Transverse colon (tissue), 4 donors: ENCODE results near the gene SUGCT. TPM values are rescaled to one million over a fixed set of nuclear protein-coding genes. Genes with fewer than 3 reads are reported as not detected.

ENCODE experiments used
- DNase-seq: peaks from one replicate; pipeline ENCODE4 v3.0.0-alpha.2; 2019
- H3K27ac ChIP-seq, 4 donors: fragments of 200-600 bp; sonication (generic); 2 replicates each; pipeline ENCODE4 v1.5.1; 2016 to 2018; ENCODE audit warnings: inconsistent platforms in 4 of 4
- H3K27me3 ChIP-seq: fragments of 200-600 bp; sonication (generic); 2 replicates; pipeline ENCODE4 v1.5.1; 2017; ENCODE audit warnings: inconsistent platforms
- H3K36me3 ChIP-seq, 4 donors: fragments of 200-600 bp; sonication (generic); 2 replicates each; pipeline ENCODE4 v1.5.1; 2017 to 2019; ENCODE audit warnings: inconsistent platforms in 4 of 4
- H3K4me1 ChIP-seq, 4 donors: fragments of 200-600 bp; sonication (generic); 2 replicates each; pipeline ENCODE4 v1.5.1; 2017 to 2020; ENCODE audit warnings: inconsistent platforms in 4 of 4
- H3K4me3 ChIP-seq, 4 donors: fragments of 200-600 bp; sonication (generic); 1 replicate in 1 of 4; 2 replicates in 3 of 4; pipeline versions ENCODE4 v1.5.1 to v1.6.1; 2017 to 2019; ENCODE audit warnings: inconsistent platforms in 4 of 4
- H3K9me3 ChIP-seq, 2 donors: fragments of 200-600 bp; sonication (generic); 2 replicates each; pipeline ENCODE4 v1.5.1; 2017 to 2019; ENCODE audit warnings: inconsistent platforms in 2 of 2
- EP300 ChIP-seq: sonication (generic); formaldehyde crosslinking; IDR thresholded peaks from one replicate; pipeline ENCODE4 v1.6.1; 2017; ENCODE audit warnings: antibody characterized with exemption, low read depth
- POLR2A ChIP-seq: fragments of 450-650 bp; IDR thresholded peaks from one replicate; pipeline ENCODE4 v1.6.1; 2016; ENCODE audit warnings: antibody characterized with exemption, mild to moderate bottlenecking, moderate library complexity
- POLR2AphosphoS5 ChIP-seq, 3 donors: sonication (generic); formaldehyde crosslinking; IDR thresholded peaks; one replicate each; pipeline ENCODE4 v1.6.1; 2016; ENCODE audit warnings: antibody characterized with exemption in 3 of 3
- WGBS, 2 donors: methylation state at CpG; one replicate each; pipeline ENCODE4 v1.1.5; 2018; ENCODE audit warnings: low coverage in 1 of 2; 5-methylcytosine and 5-hydroxymethylcytosine counted together
- in situ Hi-C, 4 donors: fragments of 200-750 bp; cut with MboI; loops; one replicate each; pipeline versions ENCODE4 v1.15.0 to v1.15.1; 2017; ENCODE audit warnings: low sequenced_read_pairs in 3 of 4, low pct_ligation_motif_present in 1 of 4, low pct_unique_long_range_greater_than_20kb in 1 of 4
- intact Hi-C: fragments of 100-400 bp; cut with DNase I; formaldehyde crosslinking; loops from one replicate; pipeline ENCODE4 v1.15.1; 2023; ENCODE audit warnings: low total_unique reads
- total RNA-seq, 4 donors: library from RNA; depleted of rRNA; stranded (reverse); fragments of >200 nt; gene quantifications; one replicate each; pipeline ENCODE4 v1.1.0, GENCODE V29; 2016
- TF ChIP-seq, protein P1 (sequence below), 5 experiments: fragments of 200-600 bp in 3 of 5; fragments of 450-650 bp in 2 of 5; sonication (generic) in 3 of 5; IDR thresholded peaks; 1 replicate in 2 of 5; 2 replicates in 3 of 5; pipeline ENCODE4 v1.5.1; 2016 to 2017; ENCODE audit warnings: antibody characterized with exemption in 5 of 5, inconsistent platforms in 3 of 5, mild to moderate bottlenecking in 2 of 5, moderate library complexity in 1 of 5

Gene SUGCT
- total RNA-seq, 4 donors from 2014 or later: 2.6 to 44.5 (median 15.9) TPM

DNA sequence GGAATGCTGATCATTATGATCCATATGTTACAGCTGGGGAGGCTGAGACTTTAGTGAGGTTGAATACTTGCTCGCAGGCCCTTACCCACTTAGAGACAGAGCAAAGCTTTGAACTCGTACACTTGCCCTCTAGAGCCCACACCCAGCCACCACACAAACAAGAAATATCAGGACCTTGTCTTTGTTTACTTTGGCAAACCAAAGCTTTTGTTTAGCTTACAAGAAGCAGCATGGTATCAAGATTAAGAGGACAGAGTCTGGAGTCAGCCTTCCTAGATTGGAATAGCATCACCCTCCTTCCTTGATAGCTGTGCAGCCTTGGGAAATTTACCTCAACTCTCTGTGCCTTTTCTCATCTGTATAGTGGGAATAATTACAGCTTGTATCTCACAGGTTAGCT lies 477.5 kb downstream of the SUGCT start:
- in situ Hi-C loops (loop anchor here in 1 of 4 donors (25.0 kb wide), 1 partner anchor 275 kb away; no protein-coding TSS in a partner anchor), intact Hi-C loops (no loop called here)
- Histone ChIP-seq H3K9me3 (no peaks in the 10 kb centered on the region), H3K27ac (no peak overlapping the region), H3K36me3 (no peaks in the 10 kb centered on the region), H3K27me3 (no peaks in the 10 kb centered on the region), H3K4me3 (no peak overlapping the region), H3K4me1 (no peaks in the 10 kb centered on the region)
- TF ChIP-seq, protein P1, sequence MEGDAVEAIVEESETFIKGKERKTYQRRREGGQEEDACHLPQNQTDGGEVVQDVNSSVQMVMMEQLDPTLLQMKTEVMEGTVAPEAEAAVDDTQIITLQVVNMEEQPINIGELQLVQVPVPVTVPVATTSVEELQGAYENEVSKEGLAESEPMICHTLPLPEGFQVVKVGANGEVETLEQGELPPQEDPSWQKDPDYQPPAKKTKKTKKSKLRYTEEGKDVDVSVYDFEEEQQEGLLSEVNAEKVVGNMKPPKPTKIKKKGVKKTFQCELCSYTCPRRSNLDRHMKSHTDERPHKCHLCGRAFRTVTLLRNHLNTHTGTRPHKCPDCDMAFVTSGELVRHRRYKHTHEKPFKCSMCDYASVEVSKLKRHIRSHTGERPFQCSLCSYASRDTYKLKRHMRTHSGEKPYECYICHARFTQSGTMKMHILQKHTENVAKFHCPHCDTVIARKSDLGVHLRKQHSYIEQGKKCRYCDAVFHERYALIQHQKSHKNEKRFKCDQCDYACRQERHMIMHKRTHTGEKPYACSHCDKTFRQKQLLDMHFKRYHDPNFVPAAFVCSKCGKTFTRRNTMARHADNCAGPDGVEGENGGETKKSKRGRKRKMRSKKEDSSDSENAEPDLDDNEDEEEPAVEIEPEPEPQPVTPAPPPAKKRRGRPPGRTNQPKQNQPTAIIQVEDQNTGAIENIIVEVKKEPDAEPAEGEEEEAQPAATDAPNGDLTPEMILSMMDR (IDR thresholded peaks at IDR 0.05): no peak
- TF ChIP-seq EP300 (no peak), POLR2A (no peak), POLR2AphosphoS5 (IDR thresholded peaks at IDR 0.05) (no peak)
- WGBS, 2 donors: 53% methylated on average over 2 of the region's 2 CpGs; no CpG with 5 or more reads in 1 of the 2 donors
- DNase-seq: no peak

DNA sequence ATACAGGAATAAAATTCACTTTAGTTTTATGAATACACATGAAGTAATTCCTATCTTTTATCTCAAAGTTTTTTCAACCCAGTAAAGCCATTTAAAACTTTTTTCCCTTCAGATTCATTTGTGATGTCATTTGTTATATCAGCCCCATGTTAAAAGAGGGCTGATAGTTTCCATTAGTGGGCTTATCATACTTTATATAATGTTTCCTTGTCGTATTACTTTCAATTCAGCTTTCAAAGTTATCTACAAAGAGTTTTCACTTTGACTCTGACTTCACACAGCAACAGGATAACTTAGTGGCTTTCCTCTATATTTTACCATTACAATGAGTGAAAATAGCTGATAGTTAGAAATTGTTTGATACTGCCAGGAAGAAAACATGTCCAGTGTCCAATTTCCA lies 484.8 kb downstream of the SUGCT start:
- intact Hi-C loops: no loop called here

DNA sequence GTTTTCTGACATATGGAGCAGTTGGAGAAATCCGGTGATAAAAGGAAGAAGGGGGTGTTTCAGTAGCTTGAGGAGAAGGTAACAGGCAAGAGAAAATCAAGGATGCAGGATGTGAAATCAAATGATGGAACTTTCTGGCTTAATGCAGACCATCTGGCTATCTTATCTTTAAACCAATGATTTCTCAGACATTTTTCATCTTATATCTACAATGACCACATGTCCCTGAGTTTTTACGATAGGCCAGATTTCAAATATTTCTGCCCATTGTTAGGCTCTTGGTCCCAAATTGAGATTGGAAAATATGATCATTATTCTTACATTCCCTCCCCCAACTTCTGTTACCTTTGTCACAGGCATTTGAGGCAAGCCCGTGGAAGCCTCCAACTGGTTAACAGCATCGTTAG lies 486.8 kb downstream of the SUGCT start:
- H3K27ac ChIP-seq: no peak overlapping the region
- H3K27me3 ChIP-seq: no peaks in the 10 kb centered on the region
- no peaks in the 10 kb centered on the region for H3K36me3 ChIP-seq
- WGBS, 2 donors: 87 to 92% methylated on average over 2 to 4 of the region's 4 CpGs
- intact Hi-C loops: no loop called here
- peaks cover 0 to 6% (median 0%) of the 10 kb centered on the region in 4 donors for H3K4me1 ChIP-seq
- no peak for DNase-seq
- H3K4me3 ChIP-seq: no peak overlapping the region
- TF ChIP-seq POLR2AphosphoS5 (IDR thresholded peaks at IDR 0.05) (no peak), POLR2A (no peak), EP300 (no peak)
- TF ChIP-seq, protein P1 (IDR thresholded peaks at IDR 0.05): no peak
- no peaks in the 10 kb centered on the region for H3K9me3 ChIP-seq
- in situ Hi-C loops: loop anchor here in 1 of 4 donors (25.0 kb wide), 1 partner anchor 284 kb away; no protein-coding TSS in a partner anchor

More for the DNA sequence above, 484.8 kb downstream of the SUGCT start:
- H3K27me3 ChIP-seq: no peaks in the 10 kb centered on the region
- peaks cover 0 to 6% (median 0%) of the 10 kb centered on the region in 4 donors for H3K4me1 ChIP-seq
- H3K27ac ChIP-seq: no peak overlapping the region
- H3K36me3 ChIP-seq: no peaks in the 10 kb centered on the region
- WGBS, 2 donors: 81 to 100% methylated on average over 1 of the region's 1 CpG
- DNase-seq: no peak
- no peaks in the 10 kb centered on the region for H3K9me3 ChIP-seq
- H3K4me3 ChIP-seq: no peak overlapping the region
- TF ChIP-seq POLR2A (no peak), EP300 (no peak), POLR2AphosphoS5 (IDR thresholded peaks at IDR 0.05) (no peak)
- TF ChIP-seq, protein P1 (IDR thresholded peaks at IDR 0.05): no peak
- in situ Hi-C loops: loop anchor here in 1 of 4 donors (25.0 kb wide), 1 partner anchor 282 kb away; no protein-coding TSS in a partner anchor

DNA sequence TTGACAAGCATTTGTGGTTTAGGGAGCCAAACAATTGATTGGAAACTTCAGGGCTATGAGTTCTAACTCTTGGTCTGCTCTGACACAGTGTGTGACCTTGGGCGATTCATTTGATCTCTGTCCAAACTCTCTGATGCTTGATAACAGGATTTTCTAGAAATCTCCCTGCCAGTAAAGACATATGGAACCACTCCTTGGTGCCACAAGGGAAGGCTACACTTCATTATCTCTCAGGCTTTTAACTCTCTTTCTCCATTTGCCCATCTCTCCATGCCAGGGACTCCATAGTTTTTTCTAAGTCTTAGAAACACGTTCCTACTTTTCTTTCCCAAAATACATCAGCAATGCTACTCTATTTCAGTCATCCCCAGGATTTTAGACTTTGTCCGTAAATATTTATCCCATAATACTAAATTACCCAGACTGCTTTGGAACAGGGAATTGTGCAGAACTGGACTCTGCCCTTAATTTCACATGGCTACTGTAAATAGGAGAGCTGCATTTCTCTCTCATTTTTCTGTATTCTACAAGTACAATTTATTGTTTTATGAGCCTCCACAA lies 488.2 kb downstream of the SUGCT start:
- Histone ChIP-seq H3K4me1 (peaks cover 0 to 6% (median 0%) of the 10 kb centered on the region in 4 donors), H3K4me3 (no peak overlapping the region), H3K9me3 (no peaks in the 10 kb centered on the region), H3K27ac (no peak overlapping the region), H3K36me3 (no peaks in the 10 kb centered on the region), H3K27me3 (no peaks in the 10 kb centered on the region)
- WGBS, 2 donors: 20 to 54% methylated on average over 3 of the region's 3 CpGs
- DNase-seq: no peak
- intact Hi-C loops: no loop called here
- TF ChIP-seq POLR2A (no peak), EP300 (no peak)
- in situ Hi-C loops: loop anchor here in 1 of 4 donors (25.0 kb wide), 1 partner anchor 286 kb away; no protein-coding TSS in a partner anchor
